ENCODE measurements around the gene CFAP90. TPM values are rescaled to one million over a fixed set of nuclear protein-coding genes. Genes with fewer than 3 reads are reported as not detected.

The CFAP90 gene
- total and polyA plus RNA-seq, 2 donors from 2014 or later: 3.6 to 7.7 TPM

- intact Hi-C loops (cut with DNase I): no loop called here
- no peaks in the 10 kb centered on the region for H3K9me3 ChIP-seq (ENCODE audit: control insufficient read depth in 2 of 3, insufficient read depth in 1 of 3, low read length in 3 of 3)
- no peaks in the 10 kb centered on the region for H3K4me1 ChIP-seq (ENCODE audit: control insufficient read depth in 2 of 3, insufficient read depth in 2 of 3, low read depth in 1 of 3, low read length in 3 of 3)
- no peaks in the 10 kb centered on the region for H3K36me3 ChIP-seq (ENCODE audit: control insufficient read depth in 2 of 3, insufficient read depth in 3 of 3, low read length in 3 of 3)
- H3K27me3 ChIP-seq (ENCODE audit: control insufficient read depth, insufficient read depth, low read length): no peaks in the 10 kb centered on the region
- H3K4me3 ChIP-seq (ENCODE audit: low read length in 3 of 3): no peak overlapping the region
- no peak for DNase-seq
- H3K27ac ChIP-seq (ENCODE audit: low read depth in 2 of 2, low read length in 2 of 2): no peak overlapping the region
- no peak overlapping the region for H3K9ac ChIP-seq (ENCODE audit: low read length in 3 of 3)
- no peak for FAIRE-seq
- TF ChIP-seq CTCF (IDR thresholded peaks at IDR 0.05; ENCODE audit: borderline replicate concordance, extremely low read depth, insufficient read depth): no peak
Observed at GRCh38 chr5:7827610-7828009, 23.3 kb downstream of the CFAP90 start.

- DNase-seq: peak in 1 of 5 donors; percentile 26
- Histone ChIP-seq H3K27ac (ENCODE audit: low read depth in 2 of 2, low read length in 2 of 2) (no peak overlapping the region), H3K9ac (ENCODE audit: low read length in 3 of 3) (no peak overlapping the region), H3K27me3 (ENCODE audit: control insufficient read depth, insufficient read depth, low read length) (no peaks in the 10 kb centered on the region), H3K4me1 (ENCODE audit: control insufficient read depth in 2 of 3, insufficient read depth in 2 of 3, low read depth in 1 of 3, low read length in 3 of 3) (no peaks in the 10 kb centered on the region), H3K9me3 (ENCODE audit: control insufficient read depth in 2 of 3, insufficient read depth in 1 of 3, low read length in 3 of 3) (no peaks in the 10 kb centered on the region), H3K4me3 (ENCODE audit: low read length in 3 of 3) (no peak overlapping the region), H3K36me3 (ENCODE audit: control insufficient read depth in 2 of 3, insufficient read depth in 3 of 3, low read length in 3 of 3) (no peaks in the 10 kb centered on the region)
- TF ChIP-seq CTCF (IDR thresholded peaks at IDR 0.05; ENCODE audit: borderline replicate concordance, extremely low read depth, insufficient read depth): no peak
- intact Hi-C loops (cut with DNase I): no loop called here
- no peak for FAIRE-seq
Observed at GRCh38 chr5:7825630-7826029, 25.3 kb downstream of the CFAP90 start.

- H3K9me3 ChIP-seq (ENCODE audit: control insufficient read depth in 2 of 3, insufficient read depth in 1 of 3, low read length in 3 of 3): no peaks in the 10 kb centered on the region
- TF ChIP-seq CTCF (IDR thresholded peaks at IDR 0.05; ENCODE audit: borderline replicate concordance, extremely low read depth, insufficient read depth): no peak
- FAIRE-seq: no peak
- no peaks in the 10 kb centered on the region for H3K36me3 ChIP-seq (ENCODE audit: control insufficient read depth in 2 of 3, insufficient read depth in 3 of 3, low read length in 3 of 3)
- H3K4me1 ChIP-seq (ENCODE audit: control insufficient read depth in 2 of 3, insufficient read depth in 2 of 3, low read depth in 1 of 3, low read length in 3 of 3): no peaks in the 10 kb centered on the region
- no peak overlapping the region for H3K27ac ChIP-seq (ENCODE audit: low read depth in 2 of 2, low read length in 2 of 2)
- intact Hi-C loops (cut with DNase I): no loop called here
- H3K27me3 ChIP-seq (ENCODE audit: control insufficient read depth, insufficient read depth, low read length): no peaks in the 10 kb centered on the region
- DNase-seq: no peak
- no peak overlapping the region for H3K4me3 ChIP-seq (ENCODE audit: low read length in 3 of 3)
- H3K9ac ChIP-seq (ENCODE audit: low read length in 3 of 3): no peak overlapping the region
Observed at GRCh38 chr5:7824995-7825394, 25.9 kb downstream of the CFAP90 start.

- no peak overlapping the region for H3K9ac ChIP-seq (ENCODE audit: low read length in 3 of 3)
- no peaks in the 10 kb centered on the region for H3K4me1 ChIP-seq (ENCODE audit: control insufficient read depth in 2 of 3, insufficient read depth in 2 of 3, low read depth in 1 of 3, low read length in 3 of 3)
- no peak overlapping the region for H3K27ac ChIP-seq (ENCODE audit: low read depth in 2 of 2, low read length in 2 of 2)
- H3K9me3 ChIP-seq (ENCODE audit: control insufficient read depth in 2 of 3, insufficient read depth in 1 of 3, low read length in 3 of 3): no peaks in the 10 kb centered on the region
- DNase-seq: peak in 1 of 5 donors; percentile 37
- FAIRE-seq: no peak
- H3K27me3 ChIP-seq (ENCODE audit: control insufficient read depth, insufficient read depth, low read length): no peaks in the 10 kb centered on the region
- H3K4me3 ChIP-seq (ENCODE audit: low read length in 3 of 3): no peak overlapping the region
- no peak for TF ChIP-seq CTCF (IDR thresholded peaks at IDR 0.05; ENCODE audit: borderline replicate concordance, extremely low read depth, insufficient read depth)
- no peaks in the 10 kb centered on the region for H3K36me3 ChIP-seq (ENCODE audit: control insufficient read depth in 2 of 3, insufficient read depth in 3 of 3, low read length in 3 of 3)
- intact Hi-C loops (cut with DNase I): no loop called here
Observed at GRCh38 chr5:7823594-7823993, 27.3 kb downstream of the CFAP90 start.
